Caki2 (cell line): Measurements from ENCODE around the gene WWP2. TPM values are rescaled to one million over a fixed set of nuclear protein-coding genes. Genes with fewer than 3 reads are reported as not detected.

Experiments used
- DNase-seq: peaks from one replicate; pipeline ENCODE4 v3.0.0-alpha.2; 2015; ENCODE audit warnings: low read depth
- in situ Hi-C: cut with HindIII; loops from 2 replicates; pipeline ENCODE4 v1.10.0; 2016; ENCODE audit warnings: low sequenced_read_pairs, low pct_unique_long_range_greater_than_20kb, mixed read lengths
- total RNA-seq: library from RNA; depleted of rRNA; stranded (reverse); fragments of >200 nt; shearing (Covaris generic); gene quantifications from 2 replicates; pipeline ENCODE4 v1.2.3, GENCODE V29; 2014; ENCODE audit warnings: low replicate concordance

WWP2 gene
- total RNA-seq, 1 experiment from 2014 or later: 17.5 TPM

GRCh38 chr16:69903865-69904415 lies 141.8 kb downstream of the WWP2 start:
- no peak for DNase-seq
- in situ Hi-C loops: no loop called here

- DNase-seq: no peak
- in situ Hi-C loops: no loop called here
These were observed 142.5 kb downstream of the WWP2 start for GRCh38 chr16:69904495-69905170.

- DNase-seq: no peak
- in situ Hi-C loops: no loop called here
These were observed 143.0 kb downstream of the WWP2 start for GRCh38 chr16:69905171-69905555.

GRCh38 chr16:69906838-69907401 lies 144.8 kb downstream of the WWP2 start:
- in situ Hi-C loops: no loop called here
- no peak for DNase-seq

GRCh38 chr16:69909043-69909442 lies 146.9 kb downstream of the WWP2 start:
- no peak for DNase-seq
- in situ Hi-C loops: no loop called here

GRCh38 chr16:69909760-69910159 lies 147.6 kb downstream of the WWP2 start:
- no peak for DNase-seq
- in situ Hi-C loops: no loop called here

- DNase-seq: no peak
- in situ Hi-C loops: no loop called here
These were observed 148.8 kb downstream of the WWP2 start for GRCh38 chr16:69910964-69911363.

GRCh38 chr16:69916462-69916861 lies 154.3 kb downstream of the WWP2 start:
- DNase-seq: no peak
- in situ Hi-C loops: no loop called here

- in situ Hi-C loops: no loop called here
- no peak for DNase-seq
These were observed 155.2 kb downstream of the WWP2 start for GRCh38 chr16:69917311-69917710.

- peak; percentile 87 for DNase-seq
- in situ Hi-C loops: no loop called here
These were observed 155.6 kb downstream of the WWP2 start for GRCh38 chr16:69917739-69918138.

GRCh38 chr16:69918241-69918640 lies 156.1 kb downstream of the WWP2 start:
- in situ Hi-C loops: no loop called here
- DNase-seq: no peak

- in situ Hi-C loops: no loop called here
- DNase-seq: no peak
These were observed 159.0 kb downstream of the WWP2 start for GRCh38 chr16:69921127-69921526.

GRCh38 chr16:69922200-69922599 lies 160.1 kb downstream of the WWP2 start:
- in situ Hi-C loops: no loop called here
- no peak for DNase-seq

GRCh38 chr16:69924041-69924775 lies 162.1 kb downstream of the WWP2 start:
- in situ Hi-C loops: no loop called here

GRCh38 chr16:69924777-69925191 lies 162.7 kb downstream of the WWP2 start:
- no peak for DNase-seq
- in situ Hi-C loops: no loop called here

More at GRCh38 chr16:69924041-69924775, 162.1 kb downstream of the WWP2 start:
- DNase-seq: no peak

GRCh38 chr16:69925311-69925710 lies 163.2 kb downstream of the WWP2 start:
- DNase-seq: no peak
- in situ Hi-C loops: no loop called here

GRCh38 chr16:69926241-69926640 lies 164.1 kb downstream of the WWP2 start:
- in situ Hi-C loops: no loop called here
- no peak for DNase-seq

- in situ Hi-C loops: no loop called here
- no peak for DNase-seq
These were observed 165.1 kb downstream of the WWP2 start for GRCh38 chr16:69927056-69927757.
